HepG2 (cell line): ENCODE measurements around the gene CASZ1.

ENCODE experiments used
- CEBPB ChIP-seq: IDR thresholded peaks from 2 replicates; pipeline ENCODE4 v1.6.1; 2011; ENCODE audit warnings: low read depth, low read length, improper control_type of control experiment, borderline replicate concordance
- HDAC2 ChIP-seq: sonication (generic); formaldehyde crosslinking; IDR thresholded peaks from 2 replicates; pipeline ENCODE4 v1.4.0; 2020; ENCODE audit warnings: missing genetic modification reagents
- IKZF1 ChIP-seq: fragments of 450-650 bp; IDR thresholded peaks from 2 replicates; pipeline ENCODE4 v1.7.1; 2016
- RAD21 ChIP-seq: fragments of 450-650 bp; formaldehyde crosslinking; IDR thresholded peaks from 2 replicates; pipeline ENCODE4 v1.5.0; 2020; ENCODE audit warnings: mild to moderate bottlenecking
- RXRA ChIP-seq: sonication (generic); formaldehyde crosslinking; IDR thresholded peaks from 2 replicates; pipeline ENCODE4 v1.5.1; 2020; ENCODE audit warnings: missing genetic modification reagents
- TF ChIP-seq, protein P1 (sequence below): sonication (generic); formaldehyde crosslinking; IDR thresholded peaks from 2 replicates; pipeline ENCODE4 v1.9.0; 2021; ENCODE audit warnings: missing genetic modification reagents, borderline replicate concordance
- TF ChIP-seq, protein P2 (sequence below): sonication (generic); formaldehyde crosslinking; IDR thresholded peaks from 2 replicates; pipeline ENCODE4 v1.5.0; 2020; ENCODE audit warnings: missing genetic modification reagents
- TF ChIP-seq, protein P3 (sequence below): sonication (generic); formaldehyde crosslinking; IDR thresholded peaks from 2 replicates; pipeline ENCODE4 v1.5.0; 2020; ENCODE audit warnings: mild to moderate bottlenecking, missing genetic modification reagents, moderate library complexity
- TF ChIP-seq, protein P4 (sequence below): sonication (generic); formaldehyde crosslinking; IDR thresholded peaks from 2 replicates; pipeline ENCODE4 v1.9.0; 2021; ENCODE audit warnings: missing genetic modification reagents, borderline replicate concordance
- TF ChIP-seq, protein P5 (sequence below): sonication (generic); formaldehyde crosslinking; IDR thresholded peaks from 2 replicates; pipeline ENCODE4 v1.5.0; 2020; ENCODE audit warnings: mild to moderate bottlenecking, missing genetic modification reagents

DNA sequence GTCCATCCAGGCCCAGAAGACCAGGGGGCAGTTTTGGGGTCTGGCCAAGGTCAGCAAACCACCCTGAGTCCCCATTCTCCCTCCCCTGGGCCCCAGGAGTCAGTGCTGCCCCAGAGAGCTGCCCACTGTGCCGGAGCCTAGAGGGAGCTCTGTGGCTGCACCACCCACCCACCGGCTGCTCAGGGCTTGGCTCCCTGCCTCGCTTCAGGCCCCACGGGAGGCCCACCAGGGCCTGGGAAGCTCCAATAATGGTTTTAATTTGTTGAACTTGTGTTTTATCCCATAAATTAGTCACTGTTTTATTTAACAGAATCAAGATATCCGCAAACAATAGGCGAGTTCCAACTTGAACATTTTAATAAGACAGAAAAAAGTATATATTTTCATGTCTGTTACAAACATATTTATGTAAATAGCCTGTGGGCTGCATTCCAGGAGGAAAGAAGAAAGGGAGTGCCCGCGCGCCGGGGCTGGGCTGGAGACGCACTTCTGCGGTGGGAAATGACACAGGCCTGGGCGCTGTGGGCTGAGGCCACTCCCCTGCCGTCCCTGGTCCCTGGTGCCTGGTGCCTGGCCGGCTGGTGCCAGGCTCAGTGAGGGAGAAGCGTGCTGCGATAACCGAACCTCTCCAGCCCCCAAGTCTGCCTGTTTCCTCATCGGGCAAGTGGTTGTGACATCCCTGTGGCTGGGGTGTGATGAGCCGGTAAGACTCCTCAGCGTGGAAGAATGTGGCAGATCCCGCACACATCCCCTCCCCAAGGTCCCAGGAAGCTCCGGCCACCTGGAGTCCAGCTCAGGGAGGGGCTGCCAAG is 161.2 kb downstream of the CASZ1 start:
- TF ChIP-seq IKZF1 = no peak
- no peak for TF ChIP-seq HDAC2 (CRISPR knock-in tag)
- TF ChIP-seq, protein P1, sequence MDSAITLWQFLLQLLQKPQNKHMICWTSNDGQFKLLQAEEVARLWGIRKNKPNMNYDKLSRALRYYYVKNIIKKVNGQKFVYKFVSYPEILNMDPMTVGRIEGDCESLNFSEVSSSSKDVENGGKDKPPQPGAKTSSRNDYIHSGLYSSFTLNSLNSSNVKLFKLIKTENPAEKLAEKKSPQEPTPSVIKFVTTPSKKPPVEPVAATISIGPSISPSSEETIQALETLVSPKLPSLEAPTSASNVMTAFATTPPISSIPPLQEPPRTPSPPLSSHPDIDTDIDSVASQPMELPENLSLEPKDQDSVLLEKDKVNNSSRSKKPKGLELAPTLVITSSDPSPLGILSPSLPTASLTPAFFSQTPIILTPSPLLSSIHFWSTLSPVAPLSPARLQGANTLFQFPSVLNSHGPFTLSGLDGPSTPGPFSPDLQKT (CRISPR knock-in tag) = no peak
- TF ChIP-seq CEBPB = no peak
- TF ChIP-seq, protein P2, sequence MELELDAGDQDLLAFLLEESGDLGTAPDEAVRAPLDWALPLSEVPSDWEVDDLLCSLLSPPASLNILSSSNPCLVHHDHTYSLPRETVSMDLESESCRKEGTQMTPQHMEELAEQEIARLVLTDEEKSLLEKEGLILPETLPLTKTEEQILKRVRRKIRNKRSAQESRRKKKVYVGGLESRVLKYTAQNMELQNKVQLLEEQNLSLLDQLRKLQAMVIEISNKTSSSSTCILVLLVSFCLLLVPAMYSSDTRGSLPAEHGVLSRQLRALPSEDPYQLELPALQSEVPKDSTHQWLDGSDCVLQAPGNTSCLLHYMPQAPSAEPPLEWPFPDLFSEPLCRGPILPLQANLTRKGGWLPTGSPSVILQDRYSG = no peak
- TF ChIP-seq, protein P3, sequence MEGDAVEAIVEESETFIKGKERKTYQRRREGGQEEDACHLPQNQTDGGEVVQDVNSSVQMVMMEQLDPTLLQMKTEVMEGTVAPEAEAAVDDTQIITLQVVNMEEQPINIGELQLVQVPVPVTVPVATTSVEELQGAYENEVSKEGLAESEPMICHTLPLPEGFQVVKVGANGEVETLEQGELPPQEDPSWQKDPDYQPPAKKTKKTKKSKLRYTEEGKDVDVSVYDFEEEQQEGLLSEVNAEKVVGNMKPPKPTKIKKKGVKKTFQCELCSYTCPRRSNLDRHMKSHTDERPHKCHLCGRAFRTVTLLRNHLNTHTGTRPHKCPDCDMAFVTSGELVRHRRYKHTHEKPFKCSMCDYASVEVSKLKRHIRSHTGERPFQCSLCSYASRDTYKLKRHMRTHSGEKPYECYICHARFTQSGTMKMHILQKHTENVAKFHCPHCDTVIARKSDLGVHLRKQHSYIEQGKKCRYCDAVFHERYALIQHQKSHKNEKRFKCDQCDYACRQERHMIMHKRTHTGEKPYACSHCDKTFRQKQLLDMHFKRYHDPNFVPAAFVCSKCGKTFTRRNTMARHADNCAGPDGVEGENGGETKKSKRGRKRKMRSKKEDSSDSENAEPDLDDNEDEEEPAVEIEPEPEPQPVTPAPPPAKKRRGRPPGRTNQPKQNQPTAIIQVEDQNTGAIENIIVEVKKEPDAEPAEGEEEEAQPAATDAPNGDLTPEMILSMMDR (CRISPR knock-in tag) = peak; percentile 26
- no peak for TF ChIP-seq RAD21 (CRISPR knock-in tag)
- TF ChIP-seq RXRA = no peak
- TF ChIP-seq, protein P4, sequence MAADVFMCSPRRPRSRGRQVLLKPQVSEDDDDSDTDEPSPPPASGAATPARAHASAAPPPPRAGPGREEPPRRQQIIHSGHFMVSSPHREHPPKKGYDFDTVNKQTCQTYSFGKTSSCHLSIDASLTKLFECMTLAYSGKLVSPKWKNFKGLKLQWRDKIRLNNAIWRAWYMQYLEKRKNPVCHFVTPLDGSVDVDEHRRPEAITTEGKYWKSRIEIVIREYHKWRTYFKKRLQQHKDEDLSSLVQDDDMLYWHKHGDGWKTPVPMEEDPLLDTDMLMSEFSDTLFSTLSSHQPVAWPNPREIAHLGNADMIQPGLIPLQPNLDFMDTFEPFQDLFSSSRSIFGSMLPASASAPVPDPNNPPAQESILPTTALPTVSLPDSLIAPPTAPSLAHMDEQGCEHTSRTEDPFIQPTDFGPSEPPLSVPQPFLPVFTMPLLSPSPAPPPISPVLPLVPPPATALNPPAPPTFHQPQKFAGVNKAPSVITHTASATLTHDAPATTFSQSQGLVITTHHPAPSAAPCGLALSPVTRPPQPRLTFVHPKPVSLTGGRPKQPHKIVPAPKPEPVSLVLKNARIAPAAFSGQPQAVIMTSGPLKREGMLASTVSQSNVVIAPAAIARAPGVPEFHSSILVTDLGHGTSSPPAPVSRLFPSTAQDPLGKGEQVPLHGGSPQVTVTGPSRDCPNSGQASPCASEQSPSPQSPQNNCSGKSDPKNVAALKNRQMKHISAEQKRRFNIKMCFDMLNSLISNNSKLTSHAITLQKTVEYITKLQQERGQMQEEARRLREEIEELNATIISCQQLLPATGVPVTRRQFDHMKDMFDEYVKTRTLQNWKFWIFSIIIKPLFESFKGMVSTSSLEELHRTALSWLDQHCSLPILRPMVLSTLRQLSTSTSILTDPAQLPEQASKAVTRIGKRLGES = no peak
- TF ChIP-seq, protein P5, sequence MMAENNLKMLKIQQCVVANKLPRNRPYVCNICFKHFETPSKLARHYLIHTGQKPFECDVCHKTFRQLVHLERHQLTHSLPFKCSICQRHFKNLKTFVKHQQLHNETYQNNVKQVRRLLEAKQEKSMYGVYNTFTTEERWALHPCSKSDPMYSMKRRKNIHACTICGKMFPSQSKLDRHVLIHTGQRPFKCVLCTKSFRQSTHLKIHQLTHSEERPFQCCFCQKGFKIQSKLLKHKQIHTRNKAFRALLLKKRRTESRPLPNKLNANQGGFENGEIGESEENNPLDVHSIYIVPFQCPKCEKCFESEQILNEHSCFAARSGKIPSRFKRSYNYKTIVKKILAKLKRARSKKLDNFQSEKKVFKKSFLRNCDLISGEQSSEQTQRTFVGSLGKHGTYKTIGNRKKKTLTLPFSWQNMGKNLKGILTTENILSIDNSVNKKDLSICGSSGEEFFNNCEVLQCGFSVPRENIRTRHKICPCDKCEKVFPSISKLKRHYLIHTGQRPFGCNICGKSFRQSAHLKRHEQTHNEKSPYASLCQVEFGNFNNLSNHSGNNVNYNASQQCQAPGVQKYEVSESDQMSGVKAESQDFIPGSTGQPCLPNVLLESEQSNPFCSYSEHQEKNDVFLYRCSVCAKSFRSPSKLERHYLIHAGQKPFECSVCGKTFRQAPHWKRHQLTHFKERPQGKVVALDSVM (CRISPR knock-in tag) = no peak
